ENCODE data around the gene ZNF57. TPM values are rescaled to one million over a fixed set of nuclear protein-coding genes. Genes with fewer than 3 reads are reported as not detected.
"Not testable (repeated sequence)": the region's sequence is repeated elsewhere in the genome, so short reads cannot be mapped to it uniquely, and the experiment has no call there.

The ZNF57 gene
- polyA plus RNA-seq, 3 donors, result 1.3 to 3.0 (median 2.2) TPM

DNA sequence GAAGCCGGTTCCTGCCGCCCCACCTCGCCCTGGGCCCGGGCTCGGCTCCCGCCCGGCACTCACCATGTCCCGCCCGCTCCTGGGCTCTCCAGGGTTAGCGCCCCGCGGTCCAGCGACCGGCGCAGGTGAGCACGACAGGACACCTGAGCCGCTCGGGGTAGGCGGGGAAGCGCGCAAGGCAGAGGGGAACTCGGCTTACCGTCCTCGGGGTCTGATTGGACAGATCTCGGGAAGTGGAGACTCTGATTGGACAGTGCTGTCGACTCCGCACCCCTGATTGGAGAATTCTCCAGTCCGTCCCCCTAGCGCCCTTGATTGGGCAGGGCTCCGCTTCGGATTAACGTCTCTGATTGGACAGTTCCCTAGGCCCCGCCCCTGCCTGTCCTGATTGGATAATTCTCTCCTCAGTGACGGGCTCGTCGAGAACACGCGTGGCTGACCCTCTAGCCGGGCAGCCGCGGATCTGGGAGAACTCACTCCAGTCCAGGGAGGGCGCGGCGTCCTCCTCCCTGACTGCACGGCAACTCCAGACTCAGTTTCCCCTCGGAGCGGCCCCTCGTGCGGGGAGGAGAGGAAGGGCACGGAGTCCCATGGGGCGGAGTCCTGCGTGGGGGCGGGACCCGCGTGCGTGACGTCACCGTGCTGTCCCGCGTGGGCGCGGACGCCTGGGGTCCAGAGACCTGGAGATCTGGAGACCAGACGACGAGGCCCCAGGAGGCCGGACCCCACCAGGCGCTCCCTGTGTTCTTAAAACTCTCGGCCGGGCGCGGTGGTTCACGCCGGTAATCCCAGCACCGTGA is 44.2 kb downstream of the ZNF57 start, which contains the start of gene ZNF77:
TSS of gene ZNF77 (minus strand) at position 197 of the 800 bp plus-strand sequence. CDS start at position 66, 131 bp downstream.
- 0 to 1% (median 1%) methylated on average over 69 to 74 of the region's 74 CpGs for WGBS, 3 donors
- H3K27ac ChIP-seq (ENCODE audit: low read depth, low read length), result no peak within 1 kb of the TSS

- no peak overlapping the region for H3K27ac ChIP-seq (ENCODE audit: low read depth, low read length)
- WGBS, 3 donors, result 34 to 47% (median 42%) methylated on average over 17 of the region's 17 CpGs
These were observed 45.0 kb downstream of the ZNF57 start for GRCh38 chr19:2945575-2946184.

DNA sequence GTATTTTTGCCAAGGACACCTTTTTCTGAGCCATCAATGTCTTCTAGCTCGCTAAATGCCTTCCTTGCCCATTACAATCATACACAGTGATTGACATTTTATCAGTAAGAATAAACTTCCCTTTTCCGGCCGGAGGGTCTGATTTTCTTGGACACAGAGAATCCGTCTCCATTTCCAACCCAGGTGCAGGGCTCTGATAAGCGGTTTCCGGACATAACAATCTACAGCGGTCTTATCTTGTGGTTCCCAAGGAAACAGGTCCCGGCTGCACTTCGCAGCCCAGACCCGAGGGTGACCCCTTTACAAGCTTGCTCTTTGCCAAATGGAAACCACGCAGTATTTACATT is 49.2 kb downstream of the ZNF57 start:
- 0 to 1% (median 1%) methylated on average over 11 of the region's 11 CpGs for WGBS, 3 donors
- H3K27ac ChIP-seq (ENCODE audit: low read depth, low read length), result peak overlapping the region; percentile 13

GRCh38 chr19:2950286-2951124 is 49.8 kb downstream of the ZNF57 start:
- WGBS, 3 donors, result 0% methylated on average over 52 to 53 of the region's 53 CpGs
- peak overlapping the region; percentile 13 for H3K27ac ChIP-seq (ENCODE audit: low read depth, low read length)

DNA sequence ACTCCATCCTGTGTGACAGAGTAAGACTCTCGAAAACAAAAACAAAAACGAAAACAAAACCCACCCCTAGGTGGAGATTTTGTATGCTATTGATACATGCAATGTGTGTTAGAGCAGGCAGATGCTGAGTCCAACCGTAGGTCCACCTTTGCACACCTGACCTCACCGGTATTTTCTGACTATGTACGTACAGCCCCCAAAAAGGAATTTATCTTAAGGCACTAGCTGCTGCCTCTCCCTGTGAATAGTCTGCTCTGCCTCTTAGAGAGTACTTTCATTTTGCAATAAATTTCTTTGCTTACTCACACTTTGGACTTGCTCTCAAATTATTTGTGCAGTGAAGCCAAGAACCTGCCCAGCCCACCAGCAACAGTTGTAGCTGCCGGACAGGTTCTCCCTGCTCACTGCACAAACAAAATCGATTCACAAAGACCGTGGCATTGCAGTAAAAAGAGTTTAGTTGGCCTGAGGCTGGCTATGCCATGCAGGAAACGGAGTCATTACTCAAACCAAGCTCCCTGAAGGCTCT is 52.3 kb downstream of the ZNF57 start:
- WGBS, 3 donors, result 13 to 55% (median 51%) methylated on average over 9 of the region's 9 CpGs
- H3K27ac ChIP-seq (ENCODE audit: low read depth, low read length), result no peak overlapping the region

GRCh38 chr19:2957160-2957559 is 56.4 kb downstream of the ZNF57 start:
- H3K27ac ChIP-seq (ENCODE audit: low read depth, low read length), result no peak overlapping the region
- 92 to 97% (median 96%) methylated on average over 5 of the region's 5 CpGs for WGBS, 3 donors

GRCh38 chr19:2960120-2960519 is 59.4 kb downstream of the ZNF57 start:
- WGBS, 3 donors, result 77 to 92% (median 86%) methylated on average over 11 to 12 of the region's 12 CpGs
- no peak overlapping the region for H3K27ac ChIP-seq (ENCODE audit: low read depth, low read length)

DNA sequence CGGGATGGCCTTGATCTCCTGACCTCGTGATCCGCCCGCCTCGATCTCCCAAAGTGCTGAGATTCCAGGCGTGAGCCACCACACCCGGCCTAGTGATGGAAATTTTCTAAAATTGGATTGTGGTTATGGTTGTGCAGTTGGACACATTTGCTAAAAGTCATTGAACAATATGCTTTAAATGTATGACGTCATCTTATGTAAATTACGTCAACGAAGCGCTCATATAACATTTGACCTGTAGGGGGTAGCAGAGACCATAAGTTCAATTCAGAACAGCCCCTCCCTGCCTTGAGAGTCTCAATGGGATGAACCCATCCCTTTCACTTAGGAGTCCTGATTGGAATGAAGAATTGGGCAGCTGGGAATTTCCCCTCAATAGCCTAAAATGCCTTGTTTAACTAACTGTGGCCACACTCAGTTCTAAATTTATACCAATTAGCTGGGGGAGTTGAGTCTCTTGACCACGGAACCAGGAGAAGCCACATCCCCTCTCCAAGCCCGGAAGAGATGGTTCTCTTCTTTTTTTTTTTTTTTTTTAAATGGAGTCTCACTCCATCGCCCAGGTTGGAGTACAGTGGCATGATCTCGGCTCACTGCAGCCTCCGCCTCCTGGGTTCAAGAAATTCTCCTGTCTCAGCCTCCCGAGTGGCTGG is 61.4 kb downstream of the ZNF57 start:
- WGBS, 3 donors, result 30 to 34% (median 32%) methylated on average over 17 of the region's 17 CpGs
- no peak overlapping the region for H3K27ac ChIP-seq (ENCODE audit: low read depth, low read length)

DNA sequence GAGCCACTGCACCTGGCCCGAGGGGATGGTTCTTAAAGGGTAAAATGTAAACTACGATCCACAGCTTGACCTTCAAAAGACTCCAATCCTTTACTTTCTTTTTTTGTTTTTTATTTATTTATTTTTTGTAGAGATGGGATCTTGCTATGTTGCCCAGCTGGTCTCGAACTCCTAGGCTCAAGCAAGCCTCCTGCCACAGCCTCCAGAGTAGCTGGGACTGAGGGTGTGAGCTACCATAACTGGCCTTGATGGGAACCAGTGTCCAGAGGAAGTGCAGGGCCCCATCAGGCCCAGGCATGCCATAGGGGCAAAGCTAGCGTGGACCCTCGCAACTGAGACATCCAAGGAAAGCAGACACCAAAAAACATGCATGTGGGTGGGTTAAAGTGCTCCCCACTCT is 62.4 kb downstream of the ZNF57 start:
- no peak overlapping the region for H3K27ac ChIP-seq (ENCODE audit: low read depth, low read length)
- 83 to 97% (median 91%) methylated on average over 5 of the region's 5 CpGs for WGBS, 3 donors

DNA sequence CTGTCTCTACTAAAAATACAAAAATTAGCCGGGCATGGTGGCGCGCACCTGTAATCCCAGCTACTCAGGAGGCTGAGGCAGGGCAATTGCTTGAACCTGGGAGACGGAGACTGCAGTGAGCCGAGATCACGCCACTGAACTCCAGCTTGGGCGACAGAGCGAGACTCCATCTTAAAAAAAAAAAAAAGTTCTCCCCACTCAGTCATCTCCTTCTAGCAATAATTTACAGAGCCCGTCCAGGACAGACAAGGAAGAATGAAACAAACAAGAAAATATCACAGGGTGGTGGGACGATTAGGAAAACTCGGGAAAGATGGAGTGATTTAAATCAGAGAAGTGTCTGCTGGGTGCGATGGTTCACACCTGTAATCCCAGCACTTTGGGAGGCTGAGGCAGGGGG is 62.9 kb downstream of the ZNF57 start:
- H3K27ac ChIP-seq (ENCODE audit: low read depth, low read length), result not testable (repeated sequence)
- WGBS, 3 donors, result 78 to 92% (median 91%) methylated on average over 12 of the region's 12 CpGs

DNA sequence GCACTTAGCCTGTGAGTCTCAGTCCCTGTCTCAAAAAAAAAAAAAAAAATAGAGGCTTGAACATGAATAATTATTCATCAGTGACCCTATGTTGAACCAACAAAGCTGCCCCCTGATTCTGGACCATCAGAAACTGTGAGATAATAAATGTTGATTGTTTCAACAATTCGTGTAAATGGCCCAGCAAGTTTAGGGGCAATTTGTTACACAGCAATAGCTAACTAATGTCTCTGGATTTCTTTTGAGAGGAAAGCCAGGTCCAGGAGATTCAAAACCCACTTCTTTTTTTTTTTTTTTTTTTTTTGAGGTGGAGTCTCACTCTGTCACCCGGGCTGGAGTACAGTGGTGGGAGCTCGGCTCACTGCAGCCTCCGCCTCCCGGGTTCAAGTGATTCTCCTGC is 64.1 kb downstream of the ZNF57 start:
- H3K27ac ChIP-seq (ENCODE audit: low read depth, low read length), result no peak overlapping the region
- 94 to 97% (median 96%) methylated on average over 5 of the region's 5 CpGs for WGBS, 3 donors

- H3K27ac ChIP-seq (ENCODE audit: low read depth, low read length), result no peak overlapping the region
- 74 to 85% (median 85%) methylated on average over 8 of the region's 8 CpGs for WGBS, 3 donors
These were observed 67.2 kb downstream of the ZNF57 start for GRCh38 chr19:2967972-2968371.

Other genes starting within 250 kb of the ZNF57 start
- gene GNG7, start 198.2 kb upstream of the ZNF57 start, polyA plus RNA-seq, result 1 to 10 TPM; 2.8 to 4.0 (median 2.9) TPM
- 1 to 10 TPM; 1.9 to 6.8 (median 2.2) TPM for gene DIRAS1, start 179.6 kb upstream of the ZNF57 start, polyA plus RNA-seq
- gene SLC39A3, start 160.9 kb upstream of the ZNF57 start, polyA plus RNA-seq, result 10 to 100 TPM; 16.0 to 35.2 (median 24.1) TPM
- 10 to 100 TPM; 37.0 to 49.7 (median 45.7) TPM for gene SGTA, start 117.7 kb upstream of the ZNF57 start, polyA plus RNA-seq
- gene THOP1, start 115.4 kb upstream of the ZNF57 start, polyA plus RNA-seq, result 10 to 100 TPM; 24.0 to 33.0 (median 32.8) TPM
- gene ZNF554, start 81.1 kb upstream of the ZNF57 start, polyA plus RNA-seq, result 1 to 10 TPM; 1.2 to 2.9 (median 1.7) TPM
- gene ZNF555, start 59.5 kb upstream of the ZNF57 start, polyA plus RNA-seq, result 1 to 10 TPM in 2 of 3 donors, under 1 TPM in 1; 0.85 to 7.9 (median 1.7) TPM
- under 1 TPM in 1 of 3 donors, not detected in 2; 0.17 TPM for gene ZNF556, start 33.6 kb upstream of the ZNF57 start, polyA plus RNA-seq
- 1 to 10 TPM; 1.1 to 2.1 (median 1.7) TPM for gene ZNF77, start 44.0 kb downstream of the ZNF57 start, polyA plus RNA-seq
- 1 to 10 TPM in 2 of 3 donors, under 1 TPM in 1; 0.77 to 2.2 (median 1.8) TPM for gene TLE6, start 76.6 kb downstream of the ZNF57 start, polyA plus RNA-seq
- gene TLE2, start 128.4 kb downstream of the ZNF57 start, polyA plus RNA-seq, result 10 to 100 TPM; 21.1 to 53.6 (median 25.2) TPM
- gene TLE5, start 161.6 kb downstream of the ZNF57 start, polyA plus RNA-seq, result 100 to 1,000 TPM; 266 to 554 (median 286) TPM
- 10 to 100 TPM; 20.5 to 38.1 (median 36.8) TPM for gene GNA11, start 193.4 kb downstream of the ZNF57 start, polyA plus RNA-seq
- 1 to 10 TPM in 2 of 3 donors, under 1 TPM in 1; 0.86 to 8.5 (median 6.9) TPM for gene GNA15, start 235.1 kb downstream of the ZNF57 start, polyA plus RNA-seq